Immature natural killer cell (primary cell): ENCODE results near the gene AIP. TPM values are rescaled to one million over a fixed set of nuclear protein-coding genes. Genes with fewer than 3 reads are reported as not detected.

Experiments used
- DNase-seq, 3 donors: peaks; one replicate each; pipeline ENCODE4 v3.0.0; 2022; ENCODE audit warnings: mixed read lengths in 1 of 3
- H3K27ac Mint-ChIP-seq, 6 donors: one replicate each; pipeline ENCODE4 v1.8.0; 2020; ENCODE audit warnings: mixed read lengths in 6 of 6, mild to moderate bottlenecking in 5 of 6, inconsistent platforms in 4 of 6, moderate library complexity in 3 of 6
- H3K27me3 Mint-ChIP-seq, 3 donors: one replicate each; pipeline ENCODE4 v1.8.0; 2020 to 2021; ENCODE audit warnings: low read depth in 3 of 3, mild to moderate bottlenecking in 3 of 3, mixed read lengths in 3 of 3, moderate library complexity in 3 of 3, inconsistent platforms in 1 of 3
- H3K36me3 Mint-ChIP-seq, 3 donors: one replicate each; pipeline ENCODE4 v1.8.0; 2020; ENCODE audit warnings: mixed read lengths in 3 of 3, inconsistent platforms in 2 of 3, mild to moderate bottlenecking in 2 of 3
- H3K4me1 Mint-ChIP-seq, 2 donors: one replicate each; pipeline ENCODE4 v1.8.0; 2020; ENCODE audit warnings: inconsistent platforms in 2 of 2, mild to moderate bottlenecking in 2 of 2, mixed read lengths in 2 of 2, moderate library complexity in 1 of 2
- H3K4me3 Mint-ChIP-seq, 5 donors: one replicate each; pipeline ENCODE4 v1.8.0; 2020; ENCODE audit warnings: mild to moderate bottlenecking in 5 of 5, mixed read lengths in 5 of 5, inconsistent platforms in 3 of 5, moderate library complexity in 3 of 5
- H3K9me3 Mint-ChIP-seq, 6 donors: one replicate each; pipeline ENCODE4 v1.8.0; 2020; ENCODE audit warnings: mild to moderate bottlenecking in 6 of 6, mixed read lengths in 6 of 6, inconsistent platforms in 4 of 6, moderate library complexity in 3 of 6
- polyA plus RNA-seq, 3 donors: library from polyadenylated mRNA; unstranded; fragments of 300-500 nt; fragmentation: Illumina TruSeq; gene quantifications; one replicate each; pipeline ENCODE4 v1.2.3, GENCODE V29; 2021

AIP gene
- polyA plus RNA-seq, 3 donors from 2014 or later, result 130 to 163 (median 157) TPM

GRCh38 chr11:67520856-67521824 lies 38.3 kb downstream of the AIP start:
- Mint-ChIP-seq H3K4me3 (no peak overlapping the region), H3K27me3 (peaks cover 0 to 2% (median 1%) of the 10 kb centered on the region in 3 donors), H3K4me1 (no peaks in the 10 kb centered on the region), H3K27ac (no peak overlapping the region), H3K9me3 (no peaks in the 10 kb centered on the region), H3K36me3 (no peaks in the 10 kb centered on the region)
- no peak for DNase-seq

- peaks cover 0 to 2% (median 1%) of the 10 kb centered on the region in 3 donors for H3K27me3 Mint-ChIP-seq
- H3K4me3 Mint-ChIP-seq, result no peak overlapping the region
- H3K9me3 Mint-ChIP-seq, result no peaks in the 10 kb centered on the region
- H3K27ac Mint-ChIP-seq, result no peak overlapping the region
- DNase-seq, result no peak
- H3K4me1 Mint-ChIP-seq, result no peaks in the 10 kb centered on the region
- no peaks in the 10 kb centered on the region for H3K36me3 Mint-ChIP-seq
Observed at GRCh38 chr11:67521924-67522323, 39.1 kb downstream of the AIP start.

DNA sequence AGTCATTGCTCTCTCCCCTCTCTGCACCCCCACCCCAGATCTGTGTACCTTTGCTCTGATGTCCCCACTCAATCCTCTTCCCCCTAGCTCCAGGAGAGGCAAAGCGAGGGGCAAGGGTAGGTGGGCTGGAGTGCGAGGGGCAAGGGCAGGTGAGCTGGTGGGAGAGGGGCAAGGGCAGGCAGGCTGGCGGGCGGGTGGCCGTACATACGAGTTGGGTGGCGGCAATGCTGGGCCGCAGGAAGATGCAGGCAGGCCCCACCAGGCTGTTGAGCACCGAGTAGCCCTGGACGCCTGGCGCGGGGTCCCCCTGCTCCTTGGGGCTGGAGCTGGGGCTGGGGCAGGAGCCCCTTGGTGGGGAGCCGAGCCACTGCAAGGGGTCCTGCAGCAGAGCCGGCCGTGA lies 39.5 kb downstream of the AIP start:
- Mint-ChIP-seq H3K4me1 (no peaks in the 10 kb centered on the region), H3K9me3 (no peaks in the 10 kb centered on the region), H3K27me3 (peaks cover 0 to 2% (median 1%) of the 10 kb centered on the region in 3 donors), H3K27ac (no peak overlapping the region), H3K4me3 (no peak overlapping the region), H3K36me3 (peaks cover 0 to 1% (median 0%) of the 10 kb centered on the region in 3 donors)
- no peak for DNase-seq

GRCh38 chr11:67522844-67523555 lies 40.2 kb downstream of the AIP start, which contains the start of gene CABP2:
CABP2 (minus strand) TSS chr11:67523446; CDS start chr11:67523326, 120 bp downstream.
- Mint-ChIP-seq H3K9me3 (no peaks in the 10 kb centered on the region), H3K4me1 (no peaks in the 10 kb centered on the region), H3K36me3 (peaks cover 0 to 5% (median 0%) of the 10 kb centered on the region in 3 donors), H3K27me3 (peaks cover 0 to 2% (median 1%) of the 10 kb centered on the region in 3 donors), H3K27ac (no peak within 1 kb of the TSS), H3K4me3 (no peak within 1 kb of the TSS)
- DNase-seq, result no peak

DNA sequence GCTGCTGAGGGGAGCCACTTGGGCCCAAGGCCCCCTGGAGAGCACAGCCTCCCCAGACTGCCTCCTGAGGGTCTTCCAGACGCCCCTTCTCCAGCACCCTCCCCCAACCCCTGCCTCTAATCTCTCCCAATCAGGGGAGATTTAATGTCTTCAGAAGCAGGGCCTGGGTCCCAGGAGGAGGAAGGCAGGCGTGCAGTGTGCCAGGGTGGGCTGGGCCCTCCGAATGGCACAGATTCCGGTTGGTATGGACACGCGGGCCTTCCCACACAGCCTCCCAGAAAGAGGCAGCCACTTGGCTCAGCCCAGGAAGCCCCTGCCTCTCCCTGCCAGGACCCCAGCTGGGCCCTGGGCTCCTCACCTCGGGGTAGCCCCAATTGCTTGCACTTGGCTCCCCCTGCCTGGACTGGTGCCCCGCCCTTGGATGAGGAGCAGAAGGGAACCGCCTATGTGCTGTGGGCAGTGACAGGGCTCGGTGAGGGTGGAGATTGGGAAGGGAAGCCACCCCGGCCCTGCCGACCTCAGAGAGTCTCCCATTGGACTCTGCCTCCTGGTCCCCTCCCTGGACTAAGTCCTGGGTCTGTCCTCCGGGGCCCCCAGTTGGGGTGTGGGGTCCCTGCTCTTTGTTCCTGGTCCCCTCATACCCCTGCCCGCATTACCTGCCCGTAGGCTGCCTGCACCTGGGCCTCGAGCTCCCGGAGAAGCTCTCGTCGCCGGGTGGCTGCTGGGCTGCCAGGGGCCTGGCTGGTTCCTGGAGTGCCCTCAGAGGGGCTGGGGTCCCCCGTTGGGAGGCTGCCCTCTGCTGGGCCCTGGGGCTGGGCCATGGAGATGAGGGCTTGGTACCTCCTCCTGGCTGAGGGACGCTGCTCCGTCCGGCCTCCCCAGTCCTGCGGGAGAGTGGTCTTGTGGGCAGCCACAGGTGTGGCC lies 41.0 kb downstream of the AIP start:
- Mint-ChIP-seq H3K9me3 (no peaks in the 10 kb centered on the region), H3K4me3 (no peak overlapping the region), H3K36me3 (peaks cover 0 to 5% (median 0%) of the 10 kb centered on the region in 3 donors), H3K27ac (no peak overlapping the region), H3K4me1 (no peaks in the 10 kb centered on the region), H3K27me3 (peaks cover 0 to 2% (median 1%) of the 10 kb centered on the region in 3 donors)
- DNase-seq, result no peak

DNA sequence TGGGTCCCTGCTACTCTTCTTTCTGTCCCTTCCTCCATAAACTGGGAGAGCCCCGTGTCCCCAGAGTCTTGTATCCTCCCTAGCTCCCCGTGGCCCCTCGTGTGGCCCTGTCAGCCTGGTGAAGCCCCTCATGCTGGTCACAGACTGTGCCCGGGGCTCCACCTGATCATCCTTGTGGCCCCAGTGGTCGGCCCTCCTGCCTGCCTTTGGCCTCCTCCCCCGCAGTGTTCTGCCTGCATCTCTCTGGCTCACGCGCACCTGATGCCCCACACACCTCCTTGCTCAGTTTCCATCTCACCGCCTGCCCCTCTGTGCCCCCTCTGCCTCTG lies 41.6 kb downstream of the AIP start:
- DNase-seq, result no peak
- no peak overlapping the region for H3K4me3 Mint-ChIP-seq
- no peaks in the 10 kb centered on the region for H3K9me3 Mint-ChIP-seq
- H3K27me3 Mint-ChIP-seq, result peaks cover 0 to 6% (median 4%) of the 10 kb centered on the region in 3 donors
- peaks cover 0 to 5% (median 0%) of the 10 kb centered on the region in 3 donors for H3K36me3 Mint-ChIP-seq
- H3K27ac Mint-ChIP-seq, result peak overlapping the region in 1 of 6 donors; percentile 46
- no peaks in the 10 kb centered on the region for H3K4me1 Mint-ChIP-seq

GRCh38 chr11:67525275-67525976 lies 42.6 kb downstream of the AIP start:
- H3K27me3 Mint-ChIP-seq, result peaks cover 0 to 6% (median 5%) of the 10 kb centered on the region in 3 donors
- no peak overlapping the region for H3K4me3 Mint-ChIP-seq
- no peak for DNase-seq
- H3K36me3 Mint-ChIP-seq, result peaks cover 0 to 5% (median 0%) of the 10 kb centered on the region in 3 donors
- H3K27ac Mint-ChIP-seq, result no peak overlapping the region
- H3K4me1 Mint-ChIP-seq, result no peaks in the 10 kb centered on the region
- H3K9me3 Mint-ChIP-seq, result no peaks in the 10 kb centered on the region

- Mint-ChIP-seq H3K27ac (no peak overlapping the region), H3K4me3 (no peak overlapping the region), H3K4me1 (no peaks in the 10 kb centered on the region), H3K36me3 (peaks cover 0 to 5% (median 0%) of the 10 kb centered on the region in 3 donors), H3K27me3 (peaks cover 0 to 5% (median 5%) of the 10 kb centered on the region in 3 donors), H3K9me3 (no peaks in the 10 kb centered on the region)
- DNase-seq, result no peak
Observed at GRCh38 chr11:67528376-67528775, 45.5 kb downstream of the AIP start.

- peaks cover 0 to 12% (median 7%) of the 10 kb centered on the region in 6 donors for H3K9me3 Mint-ChIP-seq
- H3K27ac Mint-ChIP-seq, result no peak overlapping the region
- H3K4me3 Mint-ChIP-seq, result no peak overlapping the region
- H3K4me1 Mint-ChIP-seq, result no peaks in the 10 kb centered on the region
- H3K27me3 Mint-ChIP-seq, result peaks cover 2 to 9% (median 7%) of the 10 kb centered on the region in 3 donors
- DNase-seq, result no peak
- H3K36me3 Mint-ChIP-seq, result peaks cover 0 to 5% (median 3%) of the 10 kb centered on the region in 3 donors
Observed at GRCh38 chr11:67530282-67530592, 47.4 kb downstream of the AIP start.

DNA sequence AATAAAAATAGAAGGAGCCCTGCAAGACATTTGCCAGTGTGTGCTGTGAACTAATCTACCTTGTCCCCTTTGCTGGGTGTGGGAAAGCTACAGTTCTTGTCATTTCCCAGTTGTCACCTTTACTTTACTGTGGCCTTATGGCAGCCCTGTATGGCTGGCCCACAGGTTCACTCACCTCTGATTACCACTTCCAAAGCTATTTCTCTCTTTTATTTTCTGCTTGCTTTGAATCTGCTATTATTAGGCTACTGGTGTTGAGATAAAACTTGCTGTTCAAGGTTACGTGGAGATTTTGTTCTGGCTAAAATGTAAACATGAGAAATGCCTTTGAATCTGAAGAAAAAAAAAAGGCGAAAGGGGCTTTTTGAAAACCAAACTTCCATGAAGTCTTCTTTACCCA lies 50.1 kb downstream of the AIP start:
- DNase-seq, result no peak
- peaks cover 2 to 9% (median 7%) of the 10 kb centered on the region in 3 donors for H3K27me3 Mint-ChIP-seq
- no peaks in the 10 kb centered on the region for H3K4me1 Mint-ChIP-seq
- H3K9me3 Mint-ChIP-seq, result peaks cover 0 to 12% (median 7%) of the 10 kb centered on the region in 6 donors
- no peak overlapping the region for H3K27ac Mint-ChIP-seq
- no peak overlapping the region for H3K4me3 Mint-ChIP-seq
- H3K36me3 Mint-ChIP-seq, result peaks cover 0 to 3% (median 0%) of the 10 kb centered on the region in 3 donors

DNA sequence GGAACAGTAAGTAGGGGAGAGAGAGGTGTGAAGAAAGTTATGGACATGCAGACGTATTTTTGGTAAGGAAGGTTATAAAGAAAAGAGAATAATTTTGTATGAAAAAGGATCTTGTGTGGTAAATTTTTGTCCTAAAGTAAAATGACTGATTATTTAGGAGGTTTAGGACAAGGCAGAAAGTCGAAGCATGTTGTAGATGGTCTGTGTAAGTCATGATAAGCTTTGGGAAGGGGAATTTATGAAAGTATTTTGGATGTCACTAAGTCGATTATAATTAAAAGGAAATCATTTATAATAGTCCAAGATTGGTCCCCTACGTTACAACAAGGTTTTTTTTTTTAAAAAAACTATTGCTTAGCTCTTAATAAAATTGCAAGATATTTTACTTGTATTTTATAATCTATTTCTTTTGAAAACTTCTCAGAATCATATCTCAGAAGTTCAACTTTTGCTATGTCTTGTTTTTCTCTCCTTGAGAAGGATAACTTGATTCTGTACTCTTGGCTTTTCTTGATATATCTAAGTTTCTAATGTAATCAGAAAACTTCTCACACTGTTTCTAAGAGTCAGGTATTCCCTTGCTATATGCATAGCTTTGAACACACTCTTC lies 51.3 kb downstream of the AIP start:
- H3K9me3 Mint-ChIP-seq, result peaks cover 0 to 12% (median 7%) of the 10 kb centered on the region in 6 donors
- no peaks in the 10 kb centered on the region for H3K4me1 Mint-ChIP-seq
- H3K4me3 Mint-ChIP-seq, result no peak overlapping the region
- peaks cover 2 to 9% (median 4%) of the 10 kb centered on the region in 3 donors for H3K27me3 Mint-ChIP-seq
- DNase-seq, result no peak
- peaks cover 0 to 3% (median 0%) of the 10 kb centered on the region in 3 donors for H3K36me3 Mint-ChIP-seq
- H3K27ac Mint-ChIP-seq, result no peak overlapping the region

GRCh38 chr11:67535561-67535960 lies 52.7 kb downstream of the AIP start:
- H3K4me3 Mint-ChIP-seq, result no peak overlapping the region
- DNase-seq, result no peak
- H3K27ac Mint-ChIP-seq, result no peak overlapping the region
- no peaks in the 10 kb centered on the region for H3K4me1 Mint-ChIP-seq
- peaks cover 0 to 12% (median 7%) of the 10 kb centered on the region in 6 donors for H3K9me3 Mint-ChIP-seq
- H3K36me3 Mint-ChIP-seq, result peaks cover 0 to 3% (median 0%) of the 10 kb centered on the region in 3 donors
- H3K27me3 Mint-ChIP-seq, result peaks cover 2 to 6% (median 3%) of the 10 kb centered on the region in 3 donors
